D721Med (cell line): Measurements from ENCODE around the gene FOS.
"Not testable (repeated sequence)": the region's sequence is repeated elsewhere in the genome, so short reads cannot be mapped to it uniquely, and the experiment has no call there.

Experiments
- DNase-seq: peaks from one replicate; pipeline ENCODE4 v3.0.0; 2011; ENCODE audit warnings: low spot score; ENCODE audit not compliant: insufficient read length
- FAIRE-seq: peaks from 2 replicates; lab custom pipeline; 2011; peaks lifted over from hg19 to GRCh38; lab: Jason Lieb, UNC
- CTCF ChIP-seq: IDR thresholded peaks from 2 replicates; pipeline ENCODE4 v1.5.1; 2012; ENCODE audit warnings: mild to moderate bottlenecking, control low read depth; ENCODE audit not compliant: insufficient read depth; ENCODE audit errors: missing control alignments

FOS gene

GRCh38 chr14:75303381-75303789 is 24.8 kb downstream of the FOS start:
- FAIRE-seq (no peak), DNase-seq (peak; percentile 64)
- TF ChIP-seq CTCF: peak; percentile 86

- DNase-seq, FAIRE-seq: not testable (repeated sequence)
Observed at GRCh38 chr14:75306410-75306809, 27.8 kb downstream of the FOS start.

GRCh38 chr14:75306927-75307699 is 28.5 kb downstream of the FOS start:
- no peak for FAIRE-seq
- TF ChIP-seq CTCF: peak; percentile 51
- DNase-seq: no peak

- TF ChIP-seq CTCF: peak; percentile 98
- no peak for DNase-seq
- FAIRE-seq: no peak
Observed at GRCh38 chr14:75307700-75308379, 29.2 kb downstream of the FOS start.

GRCh38 chr14:75308991-75309390 is 30.4 kb downstream of the FOS start:
- not testable (repeated sequence) for FAIRE-seq, DNase-seq

- not testable (repeated sequence) for DNase-seq, FAIRE-seq
Observed at GRCh38 chr14:75309561-75309960, 30.9 kb downstream of the FOS start.

GRCh38 chr14:75310295-75311111 is 31.9 kb downstream of the FOS start:
- no peak for DNase-seq
- no peak for TF ChIP-seq CTCF
- no peak for FAIRE-seq

- TF ChIP-seq CTCF: no peak
- DNase-seq (no peak), FAIRE-seq (no peak)
Observed at GRCh38 chr14:75311356-75311755, 32.7 kb downstream of the FOS start.
